SK-N-SH (cell line): ENCODE results near the gene RET.

ENCODE experiments used
- EZH2phosphoT487 ChIP-seq: fragments of 200-600 bp; sonication (generic); IDR thresholded peaks from 2 replicates; pipeline ENCODE4 v1.6.1; 2017; ENCODE audit warnings: low read depth, mixed run types, mild to moderate bottlenecking, antibody characterized with exemption, moderate library complexity, borderline replicate concordance
- MAX ChIP-seq: IDR thresholded peaks from 2 replicates; pipeline ENCODE4 v1.4.0; 2012; ENCODE audit warnings: low read depth
- RAD21 ChIP-seq: IDR thresholded peaks from 2 replicates; pipeline ENCODE4 v1.6.1; 2012; ENCODE audit warnings: mild to moderate bottlenecking, low read length
- TF ChIP-seq, protein P1 (sequence below): fragments of 200-600 bp; sonication (generic); IDR thresholded peaks from 2 replicates; pipeline ENCODE4 v1.6.1; 2017; ENCODE audit warnings: antibody characterized with exemption, mild to moderate bottlenecking, moderate library complexity

- TF ChIP-seq RAD21 = no peak
- TF ChIP-seq MAX = no peak
- TF ChIP-seq, protein P1, sequence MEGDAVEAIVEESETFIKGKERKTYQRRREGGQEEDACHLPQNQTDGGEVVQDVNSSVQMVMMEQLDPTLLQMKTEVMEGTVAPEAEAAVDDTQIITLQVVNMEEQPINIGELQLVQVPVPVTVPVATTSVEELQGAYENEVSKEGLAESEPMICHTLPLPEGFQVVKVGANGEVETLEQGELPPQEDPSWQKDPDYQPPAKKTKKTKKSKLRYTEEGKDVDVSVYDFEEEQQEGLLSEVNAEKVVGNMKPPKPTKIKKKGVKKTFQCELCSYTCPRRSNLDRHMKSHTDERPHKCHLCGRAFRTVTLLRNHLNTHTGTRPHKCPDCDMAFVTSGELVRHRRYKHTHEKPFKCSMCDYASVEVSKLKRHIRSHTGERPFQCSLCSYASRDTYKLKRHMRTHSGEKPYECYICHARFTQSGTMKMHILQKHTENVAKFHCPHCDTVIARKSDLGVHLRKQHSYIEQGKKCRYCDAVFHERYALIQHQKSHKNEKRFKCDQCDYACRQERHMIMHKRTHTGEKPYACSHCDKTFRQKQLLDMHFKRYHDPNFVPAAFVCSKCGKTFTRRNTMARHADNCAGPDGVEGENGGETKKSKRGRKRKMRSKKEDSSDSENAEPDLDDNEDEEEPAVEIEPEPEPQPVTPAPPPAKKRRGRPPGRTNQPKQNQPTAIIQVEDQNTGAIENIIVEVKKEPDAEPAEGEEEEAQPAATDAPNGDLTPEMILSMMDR = no peak
- no peak for TF ChIP-seq EZH2phosphoT487
These were observed 21.7 kb upstream of the RET start for GRCh38 chr10:43055217-43055616.
